Measurements from ENCODE around the gene CERS1.
"Not testable (repeated sequence)": the region's sequence is repeated elsewhere in the genome, so short reads cannot be mapped to it uniquely, and the experiment has no call there.

The CERS1 gene

DNA sequence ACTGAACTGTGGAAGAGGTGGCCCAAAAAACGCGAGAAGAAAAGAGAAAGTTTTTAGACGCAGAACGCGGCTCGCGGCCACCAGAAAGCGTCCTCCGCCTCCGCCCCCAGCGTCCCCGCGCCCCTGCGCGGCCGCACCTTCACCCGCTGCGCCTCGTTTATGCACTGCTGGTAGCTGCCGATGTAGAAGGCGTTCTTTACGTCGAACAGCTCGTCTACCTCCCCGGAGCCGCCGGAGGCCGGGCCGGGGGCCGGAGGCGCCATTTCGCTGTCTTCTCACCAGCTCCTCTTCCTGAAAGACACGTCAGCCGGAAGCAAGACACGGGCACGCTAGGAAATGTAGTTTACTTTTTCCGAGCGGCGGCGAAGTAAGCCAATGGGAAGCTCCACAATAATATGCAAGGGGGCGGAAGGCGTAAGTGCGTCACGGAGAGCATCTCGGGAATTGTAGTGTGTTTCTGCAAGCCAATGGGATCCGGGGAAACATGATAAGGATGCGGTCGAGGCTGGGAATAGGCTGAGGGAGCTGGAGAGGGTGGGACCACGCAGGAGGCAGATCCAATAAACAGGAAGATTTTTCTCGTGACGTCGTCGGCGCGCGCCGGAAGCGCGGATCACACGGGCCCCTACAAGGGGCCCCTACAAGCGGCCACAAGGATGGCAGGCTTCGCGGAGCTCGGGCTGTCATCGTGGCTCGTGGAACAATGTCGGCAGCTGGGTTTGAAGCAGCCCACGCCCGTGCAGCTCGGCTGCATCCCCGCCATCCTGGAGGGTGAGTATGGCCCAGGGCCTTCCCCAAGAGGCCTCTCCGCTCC lies 23.3 kb upstream of the CERS1 start, which contains the start of the genes COPE and DDX49:
TSS of gene COPE (minus strand) at position 302 of the 814 bp plus-strand sequence. CDS start at position 263, 39 bp downstream.
TSS of gene DDX49 (plus strand) at position 630 of the 814 bp plus-strand sequence. CDS start at position 657, 27 bp downstream.
- TF ChIP-seq, protein P1, sequence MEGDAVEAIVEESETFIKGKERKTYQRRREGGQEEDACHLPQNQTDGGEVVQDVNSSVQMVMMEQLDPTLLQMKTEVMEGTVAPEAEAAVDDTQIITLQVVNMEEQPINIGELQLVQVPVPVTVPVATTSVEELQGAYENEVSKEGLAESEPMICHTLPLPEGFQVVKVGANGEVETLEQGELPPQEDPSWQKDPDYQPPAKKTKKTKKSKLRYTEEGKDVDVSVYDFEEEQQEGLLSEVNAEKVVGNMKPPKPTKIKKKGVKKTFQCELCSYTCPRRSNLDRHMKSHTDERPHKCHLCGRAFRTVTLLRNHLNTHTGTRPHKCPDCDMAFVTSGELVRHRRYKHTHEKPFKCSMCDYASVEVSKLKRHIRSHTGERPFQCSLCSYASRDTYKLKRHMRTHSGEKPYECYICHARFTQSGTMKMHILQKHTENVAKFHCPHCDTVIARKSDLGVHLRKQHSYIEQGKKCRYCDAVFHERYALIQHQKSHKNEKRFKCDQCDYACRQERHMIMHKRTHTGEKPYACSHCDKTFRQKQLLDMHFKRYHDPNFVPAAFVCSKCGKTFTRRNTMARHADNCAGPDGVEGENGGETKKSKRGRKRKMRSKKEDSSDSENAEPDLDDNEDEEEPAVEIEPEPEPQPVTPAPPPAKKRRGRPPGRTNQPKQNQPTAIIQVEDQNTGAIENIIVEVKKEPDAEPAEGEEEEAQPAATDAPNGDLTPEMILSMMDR (IDR thresholded peaks at IDR 0.05; ENCODE audit: insufficient read depth, missing control alignments), result no peak
- FAIRE-seq (peak; percentile 76), DNase-seq (ENCODE audit: insufficient read length, low spot score) (peak; percentile 98)

DNA sequence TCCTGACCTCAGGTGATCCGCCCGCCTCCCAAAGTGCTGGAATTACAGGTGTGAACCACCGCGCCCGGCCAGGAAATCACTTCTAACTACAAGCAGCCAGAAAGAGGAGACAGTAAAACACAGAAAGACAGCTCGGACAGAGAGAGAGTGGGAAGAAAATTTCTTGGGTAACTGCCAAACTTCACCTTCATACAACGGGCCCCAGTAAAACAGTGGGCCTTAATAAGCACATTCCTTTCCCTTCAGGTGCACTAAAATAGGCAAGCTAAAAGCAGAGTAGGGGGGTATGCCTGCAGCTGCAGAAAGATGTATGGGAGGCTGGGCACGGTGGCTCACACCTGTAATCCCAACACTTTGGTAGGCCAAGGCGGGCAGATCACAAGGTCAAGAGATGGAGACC lies 21.6 kb upstream of the CERS1 start:
- DNase-seq (ENCODE audit: insufficient read length, low spot score); FAIRE-seq: not testable (repeated sequence)

DNA sequence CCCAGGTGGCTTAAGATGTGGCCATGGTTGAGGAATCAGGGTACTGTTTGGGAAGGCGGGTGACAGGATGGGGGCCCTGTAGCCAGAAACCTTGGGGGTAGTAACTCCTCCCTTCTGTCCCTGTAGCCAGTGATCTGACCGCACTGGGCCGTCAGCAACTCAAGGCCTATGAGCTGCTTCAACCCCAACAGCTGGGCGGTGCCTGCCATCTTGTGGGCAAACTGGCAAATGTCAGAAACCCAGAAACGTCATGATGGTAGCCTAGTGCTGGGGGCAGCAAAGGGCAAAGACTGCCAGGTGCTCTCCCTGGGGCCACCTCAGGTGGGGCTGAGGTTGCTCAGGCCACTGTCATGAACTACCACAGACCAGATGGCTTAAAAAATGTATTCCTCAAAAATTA lies 19.7 kb upstream of the CERS1 start:
- FAIRE-seq, result no peak
- TF ChIP-seq, protein P1 (IDR thresholded peaks at IDR 0.05; ENCODE audit: insufficient read depth, missing control alignments), result peak; percentile 54
- DNase-seq (ENCODE audit: insufficient read length, low spot score), result no peak

DNA sequence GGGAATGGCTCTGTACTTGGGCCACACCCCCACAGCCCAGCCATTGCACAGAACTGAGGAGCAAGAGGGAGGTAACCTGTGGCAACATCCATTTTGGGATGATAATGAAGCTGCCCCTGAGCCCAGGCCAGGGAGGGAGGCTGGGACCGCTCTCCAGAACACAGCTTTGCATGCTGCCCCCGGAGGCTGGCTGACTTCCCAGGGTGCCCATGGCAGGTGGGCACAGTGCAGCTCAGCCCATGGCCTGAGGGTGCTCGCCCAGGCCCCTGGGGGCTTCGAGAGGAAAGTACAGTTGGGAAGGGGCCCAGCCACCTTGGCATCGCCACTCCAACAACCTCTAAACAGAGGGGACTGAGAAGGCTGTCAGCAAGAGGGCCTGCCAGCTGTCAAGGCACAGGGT lies 17.5 kb upstream of the CERS1 start:
- no peak for DNase-seq (ENCODE audit: insufficient read length, low spot score)
- FAIRE-seq, result no peak
- TF ChIP-seq, protein P1 (IDR thresholded peaks at IDR 0.05; ENCODE audit: insufficient read depth, missing control alignments), result no peak

DNA sequence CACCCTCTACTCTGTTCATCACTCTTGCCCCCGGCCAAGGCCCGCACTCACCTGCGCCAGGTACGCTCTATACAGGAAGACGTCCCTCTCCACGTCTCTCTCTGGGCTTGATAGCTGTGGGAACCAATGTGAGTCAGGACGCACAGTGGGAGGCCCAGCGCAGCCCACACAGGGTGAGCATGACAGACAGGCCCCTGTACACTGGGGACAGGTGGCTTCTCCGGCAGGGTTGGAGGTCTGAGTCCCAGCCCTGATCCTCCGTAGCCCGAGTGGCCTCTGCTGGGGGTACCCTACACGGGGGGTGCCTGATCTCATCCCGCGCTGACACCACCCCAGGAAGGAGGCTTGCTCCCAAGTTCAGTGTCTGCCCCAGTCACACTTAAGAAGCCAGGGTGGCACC lies 17.0 kb upstream of the CERS1 start:
- DNase-seq (ENCODE audit: insufficient read length, low spot score), result no peak
- TF ChIP-seq, protein P1 (IDR thresholded peaks at IDR 0.05; ENCODE audit: insufficient read depth, missing control alignments), result no peak
- FAIRE-seq, result no peak

DNA sequence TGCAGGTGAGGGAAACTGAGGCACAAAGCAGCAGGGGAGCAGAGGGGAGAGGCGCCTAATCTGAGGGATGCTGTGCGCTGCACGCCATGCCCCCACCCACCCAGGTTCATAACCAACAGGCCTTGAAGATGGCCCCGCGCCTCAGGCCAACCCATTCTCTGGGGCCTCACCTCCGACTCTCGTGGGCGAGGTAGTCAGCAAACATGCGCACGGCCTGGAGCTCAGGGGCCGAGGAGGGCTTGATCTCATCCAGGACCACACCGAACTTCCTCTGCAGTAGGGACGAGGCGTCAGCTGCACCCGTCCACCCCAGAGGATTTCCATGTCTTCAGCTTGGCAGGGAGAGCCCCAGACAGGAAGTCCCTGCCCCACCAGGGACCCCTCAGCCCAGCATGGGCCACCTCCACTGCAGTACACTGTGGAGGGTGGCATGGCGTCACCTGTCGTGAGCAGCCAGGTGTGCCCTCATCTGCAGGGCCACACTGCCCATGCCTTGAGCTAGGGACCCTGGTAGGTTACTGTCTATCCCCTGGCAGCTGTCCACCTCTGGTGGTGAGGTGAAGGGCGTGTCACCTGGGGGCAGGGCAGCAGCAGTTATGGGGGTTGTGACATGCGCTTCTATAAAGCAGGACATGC lies 15.0 kb upstream of the CERS1 start:
- TF ChIP-seq, protein P1 (IDR thresholded peaks at IDR 0.05; ENCODE audit: insufficient read depth, missing control alignments), result no peak
- FAIRE-seq, result no peak
- no peak for DNase-seq (ENCODE audit: insufficient read length, low spot score)

DNA sequence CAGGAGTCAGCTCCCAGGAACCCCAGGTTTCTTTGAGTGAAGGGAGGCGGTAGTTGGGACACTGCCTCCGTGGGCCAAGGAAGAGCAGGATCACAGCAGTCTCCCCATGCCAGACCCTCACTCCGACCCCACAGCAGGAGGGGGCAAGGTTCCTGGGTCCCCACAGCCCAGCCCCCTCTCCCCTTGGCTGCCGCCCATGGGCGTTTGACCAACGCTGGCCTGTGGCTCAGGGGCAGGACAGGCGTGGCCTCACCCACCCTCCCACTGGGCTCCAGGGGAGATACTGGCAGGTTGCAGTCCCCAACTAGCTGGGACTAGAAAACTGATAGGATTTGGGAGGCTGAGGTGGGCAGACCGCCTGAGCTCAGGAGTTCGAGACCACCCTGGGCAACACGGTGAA lies 14.1 kb upstream of the CERS1 start:
- no peak for FAIRE-seq
- DNase-seq (ENCODE audit: insufficient read length, low spot score), result no peak
- TF ChIP-seq, protein P1 (IDR thresholded peaks at IDR 0.05; ENCODE audit: insufficient read depth, missing control alignments), result no peak
